Gastroesophageal sphincter (tissue), 4 donors: ENCODE measurements around the gene PCED1B. TPM values are rescaled to one million over a fixed set of nuclear protein-coding genes. Genes with fewer than 3 reads are reported as not detected.
"Not testable (repeated sequence)": the region's sequence is repeated elsewhere in the genome, so short reads cannot be mapped to it uniquely, and the experiment has no call there.

ENCODE experiments used
- ATAC-seq: fragments of 150-250 bp; one replicate; pipeline ENCODE4 v1.9.1; 2016; ENCODE audit warnings: mild to moderate bottlenecking, moderate library complexity
- H3K27ac ChIP-seq, 4 donors: fragments of 200-600 bp; sonication (generic) in 3 of 4; 1 replicate in 3 of 4; 2 replicates in 1 of 4; pipeline ENCODE4 v1.5.1; 2016 to 2019
- H3K27me3 ChIP-seq: fragments of 200-600 bp; sonication (generic); one replicate; pipeline ENCODE4 v1.5.1; 2019
- H3K36me3 ChIP-seq, 2 donors: fragments of 200-600 bp; sonication (generic); one replicate each; pipeline ENCODE4 v1.5.1; 2019; ENCODE audit warnings: control low read depth in 1 of 2
- H3K4me1 ChIP-seq, 3 donors: fragments of 200-600 bp; sonication (generic); 1 replicate in 2 of 3; 2 replicates in 1 of 3; pipeline ENCODE4 v1.5.1; 2016 to 2019; ENCODE audit warnings: control low read depth in 2 of 3
- H3K4me3 ChIP-seq, 2 donors: fragments of 200-600 bp; sonication (generic); one replicate each; pipeline ENCODE4 v1.5.1; 2019; ENCODE audit warnings: mild to moderate bottlenecking in 1 of 2, moderate library complexity in 1 of 2
- H3K9me3 ChIP-seq, 3 donors: fragments of 200-600 bp; sonication (generic); one replicate each; pipeline ENCODE4 v1.5.1; 2017 to 2019; ENCODE audit warnings: control low read depth in 2 of 3
- EP300 ChIP-seq: sonication (generic); formaldehyde crosslinking; IDR thresholded peaks from one replicate; pipeline ENCODE4 v1.6.1; 2017; ENCODE audit warnings: antibody characterized with exemption, mild to moderate bottlenecking
- POLR2A ChIP-seq, 2 donors: fragments of 450-650 bp; IDR thresholded peaks; one replicate each; pipeline ENCODE4 v1.6.1; 2017; ENCODE audit warnings: antibody characterized with exemption in 2 of 2, mild to moderate bottlenecking in 2 of 2, moderate library complexity in 1 of 2
- POLR2AphosphoS5 ChIP-seq: sonication (generic); formaldehyde crosslinking; IDR thresholded peaks from one replicate; pipeline ENCODE4 v1.6.1; 2017; ENCODE audit warnings: antibody characterized with exemption
- WGBS, 2 donors: methylation state at CpG; one replicate each; pipeline ENCODE4 v1.1.5; 2018; ENCODE audit warnings: low coverage in 1 of 2; 5-methylcytosine and 5-hydroxymethylcytosine counted together
- total RNA-seq, 4 donors: library from RNA; depleted of rRNA; stranded (reverse); fragments of >200 nt; gene quantifications; one replicate each; pipeline ENCODE4 v1.1.0, GENCODE V29; 2016
- TF ChIP-seq, protein P1 (sequence below), 4 experiments: fragments of 200-600 bp in 2 of 4; fragments of 450-650 bp in 2 of 4; sonication (generic) in 1 of 4; IDR thresholded peaks; one replicate each; pipeline ENCODE4 v1.5.1; 2017 to 2019; ENCODE audit warnings: antibody characterized with exemption in 4 of 4, mild to moderate bottlenecking in 2 of 4, moderate library complexity in 2 of 4

PCED1B gene
- total RNA-seq, 4 donors from 2014 or later = 0.22 to 2.7 (median 1.7) TPM; not detected in 1

GRCh38 chr12:47178014-47178413, 98.6 kb downstream of the PCED1B start:
- Histone ChIP-seq H3K27ac (no peak overlapping the region), H3K9me3 (no peaks in the 10 kb centered on the region), H3K36me3 (no peaks in the 10 kb centered on the region), H3K27me3 (no peaks in the 10 kb centered on the region), H3K4me3 (no peak overlapping the region), H3K4me1 (no peaks in the 10 kb centered on the region)
- no peak for TF ChIP-seq POLR2A (IDR thresholded peaks at IDR 0.05)
- no peak for TF ChIP-seq POLR2AphosphoS5
- TF ChIP-seq, protein P1, sequence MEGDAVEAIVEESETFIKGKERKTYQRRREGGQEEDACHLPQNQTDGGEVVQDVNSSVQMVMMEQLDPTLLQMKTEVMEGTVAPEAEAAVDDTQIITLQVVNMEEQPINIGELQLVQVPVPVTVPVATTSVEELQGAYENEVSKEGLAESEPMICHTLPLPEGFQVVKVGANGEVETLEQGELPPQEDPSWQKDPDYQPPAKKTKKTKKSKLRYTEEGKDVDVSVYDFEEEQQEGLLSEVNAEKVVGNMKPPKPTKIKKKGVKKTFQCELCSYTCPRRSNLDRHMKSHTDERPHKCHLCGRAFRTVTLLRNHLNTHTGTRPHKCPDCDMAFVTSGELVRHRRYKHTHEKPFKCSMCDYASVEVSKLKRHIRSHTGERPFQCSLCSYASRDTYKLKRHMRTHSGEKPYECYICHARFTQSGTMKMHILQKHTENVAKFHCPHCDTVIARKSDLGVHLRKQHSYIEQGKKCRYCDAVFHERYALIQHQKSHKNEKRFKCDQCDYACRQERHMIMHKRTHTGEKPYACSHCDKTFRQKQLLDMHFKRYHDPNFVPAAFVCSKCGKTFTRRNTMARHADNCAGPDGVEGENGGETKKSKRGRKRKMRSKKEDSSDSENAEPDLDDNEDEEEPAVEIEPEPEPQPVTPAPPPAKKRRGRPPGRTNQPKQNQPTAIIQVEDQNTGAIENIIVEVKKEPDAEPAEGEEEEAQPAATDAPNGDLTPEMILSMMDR (IDR thresholded peaks at IDR 0.05) = no peak
- no peak for TF ChIP-seq EP300
- 96% methylated on average over 3 of the region's 3 CpGs; no CpG with 5 or more reads in 1 of the 2 donors for WGBS, 2 donors
- ATAC-seq = no peak

GRCh38 chr12:47182164-47182938, 102.9 kb downstream of the PCED1B start:
- H3K4me3 ChIP-seq, ATAC-seq, H3K4me1 ChIP-seq, H3K27ac ChIP-seq, H3K9me3 ChIP-seq, H3K36me3 ChIP-seq, H3K27me3 ChIP-seq: not testable (repeated sequence)
- 88 to 91% methylated on average over 10 to 11 of the region's 11 CpGs for WGBS, 2 donors

- TF ChIP-seq EP300 = no peak
- TF ChIP-seq POLR2A (IDR thresholded peaks at IDR 0.05) = no peak
- TF ChIP-seq POLR2AphosphoS5 = no peak
- TF ChIP-seq, protein P1 (IDR thresholded peaks at IDR 0.05) = no peak
These were observed 104.8 kb downstream of the PCED1B start for GRCh38 chr12:47184229-47184628.

DNA sequence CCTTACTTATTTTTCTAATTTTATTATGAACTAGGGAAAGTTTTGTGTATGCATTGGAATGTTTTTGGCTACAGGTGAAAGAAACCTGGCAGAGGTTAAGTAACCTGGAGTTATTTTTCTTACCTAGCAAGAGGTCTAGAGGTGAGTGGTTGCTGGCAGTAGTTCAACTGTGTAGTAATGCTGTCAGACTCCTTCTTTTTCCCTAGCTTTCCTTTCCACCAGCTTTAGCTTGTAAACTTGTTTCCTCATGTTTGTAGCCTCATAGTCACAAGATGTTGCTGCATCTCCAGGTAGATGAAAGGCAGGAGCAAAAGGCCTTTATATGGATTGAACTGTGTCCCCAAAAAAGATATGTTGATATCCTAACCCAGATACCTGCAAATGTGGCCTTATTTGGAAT, 105.4 kb downstream of the PCED1B start:
- H3K9me3 ChIP-seq = no peaks in the 10 kb centered on the region
- H3K4me1 ChIP-seq = peaks cover 0 to 14% (median 0%) of the 10 kb centered on the region in 3 donors
- TF ChIP-seq, protein P1 (IDR thresholded peaks at IDR 0.05) = no peak
- TF ChIP-seq POLR2A (IDR thresholded peaks at IDR 0.05) (no peak), EP300 (no peak), POLR2AphosphoS5 (no peak)
- H3K4me3 ChIP-seq = no peak overlapping the region
- no peaks in the 10 kb centered on the region for H3K36me3 ChIP-seq
- no peaks in the 10 kb centered on the region for H3K27me3 ChIP-seq
- ATAC-seq = no peak
- no peak overlapping the region for H3K27ac ChIP-seq

More at GRCh38 chr12:47184229-47184628, 104.8 kb downstream of the PCED1B start:
- no peak for ATAC-seq
- H3K27ac ChIP-seq = no peak overlapping the region
- WGBS, 2 donors = 74 to 80% methylated on average over 1 to 3 of the region's 3 CpGs
- peaks cover 0 to 9% (median 0%) of the 10 kb centered on the region in 3 donors for H3K4me1 ChIP-seq
- no peaks in the 10 kb centered on the region for H3K27me3 ChIP-seq
- H3K4me3 ChIP-seq = no peak overlapping the region
- H3K9me3 ChIP-seq = no peaks in the 10 kb centered on the region
- H3K36me3 ChIP-seq = no peaks in the 10 kb centered on the region

GRCh38 chr12:47186246-47186645, 106.8 kb downstream of the PCED1B start:
- no peak for ATAC-seq
- H3K27me3 ChIP-seq = no peaks in the 10 kb centered on the region
- no peaks in the 10 kb centered on the region for H3K9me3 ChIP-seq
- peaks cover 0 to 14% (median 0%) of the 10 kb centered on the region in 3 donors for H3K4me1 ChIP-seq
- TF ChIP-seq, protein P1 (IDR thresholded peaks at IDR 0.05) = no peak
- TF ChIP-seq POLR2AphosphoS5 (no peak), POLR2A (IDR thresholded peaks at IDR 0.05) (no peak), EP300 (no peak)
- H3K36me3 ChIP-seq = no peaks in the 10 kb centered on the region
- H3K4me3 ChIP-seq = no peak overlapping the region
- 87 to 93% methylated on average over 2 of the region's 2 CpGs for WGBS, 2 donors
- no peak overlapping the region for H3K27ac ChIP-seq
